Esophagus squamous epithelium (tissue), 4 donors: ENCODE results near the gene NIPBL.

Experiments used
- CTCF ChIP-seq, 6 experiments: fragments of 450-650 bp in 4 of 6; fragments of 200-600 bp in 2 of 6; sonication (generic) in 2 of 6; IDR thresholded peaks; one replicate each; pipeline ENCODE4 v1.5.1; 2016 to 2019; ENCODE audit warnings: antibody characterized with exemption in 6 of 6, mild to moderate bottlenecking in 4 of 6, moderate library complexity in 4 of 6
- POLR2A ChIP-seq, 4 donors: fragments of 450-650 bp; IDR thresholded peaks; one replicate each; pipeline ENCODE4 v1.6.1; 2017; ENCODE audit warnings: antibody characterized with exemption in 4 of 4, mild to moderate bottlenecking in 4 of 4, moderate library complexity in 3 of 4

- TF ChIP-seq POLR2A (IDR thresholded peaks at IDR 0.05) (no peak), CTCF (IDR thresholded peaks at IDR 0.05) (no peak)
Observed at GRCh38 chr5:36982146-36982545, 105.6 kb downstream of the NIPBL start.
